SK-N-SH (cell line): ENCODE data around the gene PCDHB11. TPM values are rescaled to one million over a fixed set of nuclear protein-coding genes. Genes with fewer than 3 reads are reported as not detected.

Source experiments
- CTCF ChIA-PET: fragments of 300-600, 350-600 bp; formaldehyde crosslinking; extraction: SDS; loops from one replicate; lab custom pipeline; 2021; lab: Yijun Ruan, JAX
- POLR2A ChIA-PET: fragments of 350-600 bp; sonication (Branson Sonifier 250); formaldehyde crosslinking; extraction: SDS; loops from one replicate; lab custom pipeline; 2020; ENCODE audit warnings: antibody characterized with exemption, inconsistent platforms; lab: Yijun Ruan, JAX
- DNase-seq: peaks from one replicate; pipeline ENCODE4 v3.0.0; 2012
- H2AFZ ChIP-seq: fragments of 200-600 bp; sonication (generic); 2 replicates; pipeline ENCODE4 v1.8.1; 2016; ENCODE audit warnings: antibody characterized with exemption, mild to moderate bottlenecking, low read depth
- H3F3A ChIP-seq: fragments of 200-600 bp; sonication (generic); replicated peaks from 2 replicates; pipeline ENCODE3; 2016; ENCODE audit warnings: antibody characterized with exemption, mild to moderate bottlenecking; ENCODE audit not compliant: insufficient read depth
- H3K27ac ChIP-seq, 2 experiments: fragments of 200-500 bp in 1 of 2; fragments of 200-600 bp in 1 of 2; sonication (Bioruptor generic) in 1 of 2; sonication (generic), shearing (Covaris generic) in 1 of 2; 2 replicates each; pipeline versions ENCODE4 v1.5.1 to v1.6.1; 2014 to 2016; ENCODE audit warnings: low read depth in 2 of 2, inconsistent platforms in 1 of 2, low read length in 1 of 2, mild to moderate bottlenecking in 1 of 2, mixed read lengths in 1 of 2
- H3K27me3 ChIP-seq: fragments of 200-600 bp; sonication (generic), shearing (Covaris generic); 2 replicates; pipeline ENCODE4 v1.6.1; 2016; ENCODE audit warnings: mixed run types; ENCODE audit not compliant: insufficient read depth
- H3K36me3 ChIP-seq, 2 experiments: fragments of 200-500 bp in 1 of 2; fragments of 200-600 bp in 1 of 2; sonication (Bioruptor generic) in 1 of 2; sonication (generic) in 1 of 2; replicated peaks in 1 of 2; 2 replicates each; pipeline versions ENCODE3 to v1.5.1; 2014 to 2016; ENCODE audit warnings: low read length in 1 of 2, mild to moderate bottlenecking in 1 of 2; ENCODE audit not compliant: insufficient read depth in 2 of 2, control insufficient read depth in 1 of 2
- H3K4me1 ChIP-seq, 2 experiments: fragments of 200-500 bp in 1 of 2; fragments of 200-600 bp in 1 of 2; sonication (Bioruptor generic) in 1 of 2; sonication (generic), shearing (Covaris generic) in 1 of 2; 2 replicates each; pipeline versions ENCODE4 v1.5.1 to v1.6.1; 2014 to 2016; ENCODE audit warnings: low read depth in 1 of 2, low read length in 1 of 2, mixed run types in 1 of 2; ENCODE audit not compliant: insufficient read depth in 2 of 2, control insufficient read depth in 1 of 2
- H3K4me2 ChIP-seq: fragments of 200-600 bp; sonication (generic), shearing (Covaris generic); 2 replicates; pipeline ENCODE4 v1.6.1; 2017; ENCODE audit warnings: mixed run types
- H3K4me3 ChIP-seq, 2 experiments: fragments of 200-500 bp in 1 of 2; fragments of 200-600 bp in 1 of 2; sonication (Bioruptor generic) in 1 of 2; sonication (generic), shearing (Covaris generic) in 1 of 2; 2 replicates each; pipeline versions ENCODE4 v1.5.1 to v1.8.1; 2014 to 2016; ENCODE audit warnings: low read depth in 2 of 2, inconsistent platforms in 1 of 2, low read length in 1 of 2, mild to moderate bottlenecking in 1 of 2, mixed read lengths in 1 of 2, moderate library complexity in 1 of 2
- H3K79me2 ChIP-seq: fragments of 200-600 bp; sonication (generic); 2 replicates; pipeline ENCODE4 v1.8.1; 2017; ENCODE audit warnings: mild to moderate bottlenecking; ENCODE audit not compliant: insufficient read depth
- H3K9ac ChIP-seq: fragments of 200-600 bp; sonication (generic); 2 replicates; pipeline ENCODE4 v1.6.1; 2017; ENCODE audit warnings: mixed run types
- H3K9me2 ChIP-seq: fragments of 200-600 bp; sonication (generic); 2 replicates; pipeline ENCODE4 v1.6.1; 2017; ENCODE audit warnings: mixed run types
- H3K9me3 ChIP-seq: fragments of 200-600 bp; sonication (generic); 2 replicates; pipeline ENCODE4 v1.6.1; 2017; ENCODE audit warnings: mixed run types, mild to moderate bottlenecking, moderate library complexity
- H4K20me1 ChIP-seq: fragments of 200-600 bp; sonication (generic); 2 replicates; pipeline ENCODE4 v1.6.1; 2017; ENCODE audit warnings: mild to moderate bottlenecking, mixed run types; ENCODE audit not compliant: insufficient read depth
- CHD2 ChIP-seq: fragments of 150-350 bp; IDR thresholded peaks from 2 replicates; pipeline ENCODE4 v1.6.1; 2018; ENCODE audit warnings: low read length; ENCODE audit not compliant: partially characterized antibody
- ELF1 ChIP-seq: IDR thresholded peaks from 2 replicates; pipeline ENCODE4 v1.4.0; 2012
- EZH2phosphoT487 ChIP-seq: fragments of 200-600 bp; sonication (generic); IDR thresholded peaks from 2 replicates; pipeline ENCODE4 v1.6.1; 2017; ENCODE audit warnings: low read depth, mixed run types, mild to moderate bottlenecking, antibody characterized with exemption, moderate library complexity, borderline replicate concordance
- FOSL2 ChIP-seq: IDR thresholded peaks from 2 replicates; pipeline ENCODE4 v1.4.0; 2012; ENCODE audit warnings: low read depth, mild to moderate bottlenecking, moderate library complexity, borderline replicate concordance
- FOXM1 ChIP-seq: IDR thresholded peaks from 2 replicates; pipeline ENCODE4 v1.4.0; 2012; ENCODE audit warnings: low read depth, mild to moderate bottlenecking
- GATA2 ChIP-seq: sonication (generic); formaldehyde crosslinking; IDR thresholded peaks from 2 replicates; pipeline ENCODE4 v1.5.0; 2020; ENCODE audit warnings: mild to moderate bottlenecking, missing genetic modification reagents
- JUND ChIP-seq: IDR thresholded peaks from 2 replicates; pipeline ENCODE4 v1.4.0; 2012
- MAX ChIP-seq: IDR thresholded peaks from 2 replicates; pipeline ENCODE4 v1.4.0; 2012; ENCODE audit warnings: low read depth
- MXI1 ChIP-seq: IDR thresholded peaks from 2 replicates; pipeline ENCODE4 v1.6.1; 2012; ENCODE audit warnings: mild to moderate bottlenecking, low read depth, low read length, improper control_type of control experiment
- NFIC ChIP-seq: IDR thresholded peaks from 2 replicates; pipeline ENCODE4 v1.4.0; 2012; ENCODE audit warnings: borderline replicate concordance
- POLR2AphosphoS5 ChIP-seq: IDR thresholded peaks from 2 replicates; pipeline ENCODE4 v1.6.1; 2012; ENCODE audit warnings: low read depth, low read length
- REST ChIP-seq: IDR thresholded peaks from 2 replicates; pipeline ENCODE4 v1.6.1; 2012; ENCODE audit warnings: mild to moderate bottlenecking, low read depth, low read length, moderate library complexity
- RXRA ChIP-seq: IDR thresholded peaks from 2 replicates; pipeline ENCODE4 v1.4.0; 2012; ENCODE audit warnings: low read depth, mild to moderate bottlenecking, borderline replicate concordance
- SIN3A ChIP-seq: IDR thresholded peaks from 2 replicates; pipeline ENCODE4 v1.6.1; 2012; ENCODE audit warnings: low read depth, mild to moderate bottlenecking, low read length, moderate library complexity, borderline replicate concordance
- SMC3 ChIP-seq: IDR thresholded peaks from 2 replicates; pipeline ENCODE4 v1.6.1; 2012; ENCODE audit warnings: low read depth, low read length, improper control_type of control experiment
- TCF12 ChIP-seq: IDR thresholded peaks from 2 replicates; pipeline ENCODE4 v1.4.0; 2012
- USF2 ChIP-seq: fragments of 150-350 bp; IDR thresholded peaks from 2 replicates; pipeline ENCODE4 v1.6.1; 2017; ENCODE audit warnings: antibody characterized with exemption, low read length, low read depth, borderline replicate concordance
- WGBS: methylation state at CpG from one replicate; pipeline ENCODE4 v1.1.6; 2017; ENCODE audit warnings: low lambda C conversion rate; 5-methylcytosine and 5-hydroxymethylcytosine counted together
- polyA plus RNA-seq, 3 experiments: library from polyadenylated mRNA; depleted of rRNA; stranded (reverse); fragments of >200 nt; gene quantifications; 2 replicates each; pipeline ENCODE4 v1.2.3, GENCODE V29; 2012
- TF ChIP-seq, protein P1 (sequence below): IDR thresholded peaks from 2 replicates; pipeline ENCODE4; 2012
- TF ChIP-seq, protein P2 (sequence below): IDR thresholded peaks from 2 replicates; pipeline ENCODE4 v1.4.0; 2012; ENCODE audit warnings: low read depth, borderline replicate concordance

PCDHB11 gene
- polyA plus RNA-seq, 1 of the 3 experiments (the other 2 are of a cell fraction): 0.61 TPM

DNA sequence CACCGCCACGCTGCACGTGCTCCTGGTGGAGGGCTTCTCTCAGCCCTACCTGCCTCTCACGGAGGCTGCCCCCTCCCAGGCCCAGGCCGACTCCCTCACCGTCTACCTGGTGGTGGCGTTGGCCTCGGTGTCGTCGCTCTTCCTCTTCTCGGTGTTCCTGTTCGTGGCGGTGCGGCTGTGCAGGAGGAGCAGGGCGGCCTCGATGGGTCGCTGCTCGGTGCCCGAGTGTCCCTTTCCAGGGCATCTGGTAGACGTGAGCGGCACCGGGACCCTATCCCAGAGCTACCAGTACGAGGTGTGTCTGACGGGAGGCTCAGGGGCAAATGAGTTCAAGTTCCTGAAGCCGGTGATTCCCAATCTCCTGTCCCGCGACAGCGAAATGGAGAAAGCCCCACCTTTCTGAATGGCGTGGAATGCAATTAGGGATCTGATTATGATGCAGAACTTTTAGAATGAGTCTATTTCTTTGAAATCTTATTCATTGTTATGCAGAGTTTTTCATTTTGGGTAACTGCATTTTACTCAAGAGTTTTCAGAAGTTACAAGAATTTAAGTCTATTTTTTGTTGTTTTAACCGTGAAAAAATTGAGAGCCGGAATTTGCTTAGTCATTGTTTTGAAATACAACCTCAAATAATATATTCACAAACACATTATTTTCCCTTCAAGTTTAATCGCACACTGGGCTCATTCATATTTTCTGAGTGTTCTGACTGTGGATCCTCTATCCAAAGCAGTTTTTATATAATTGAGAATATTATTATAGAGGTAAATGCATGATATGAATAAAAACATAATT, 37.3 kb downstream of the PCDHB11 start (continued):
- no peak for TF ChIP-seq FOXM1
- TF ChIP-seq, protein P1, sequence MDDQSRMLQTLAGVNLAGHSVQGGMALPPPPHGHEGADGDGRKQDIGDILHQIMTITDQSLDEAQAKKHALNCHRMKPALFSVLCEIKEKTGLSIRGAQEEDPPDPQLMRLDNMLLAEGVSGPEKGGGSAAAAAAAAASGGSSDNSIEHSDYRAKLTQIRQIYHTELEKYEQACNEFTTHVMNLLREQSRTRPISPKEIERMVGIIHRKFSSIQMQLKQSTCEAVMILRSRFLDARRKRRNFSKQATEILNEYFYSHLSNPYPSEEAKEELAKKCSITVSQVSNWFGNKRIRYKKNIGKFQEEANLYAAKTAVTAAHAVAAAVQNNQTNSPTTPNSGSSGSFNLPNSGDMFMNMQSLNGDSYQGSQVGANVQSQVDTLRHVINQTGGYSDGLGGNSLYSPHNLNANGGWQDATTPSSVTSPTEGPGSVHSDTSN: no peak
- TF ChIP-seq EZH2phosphoT487: no peak
- TF ChIP-seq POLR2AphosphoS5: no peak
- TF ChIP-seq MXI1: no peak
- TF ChIP-seq MAX: no peak
- no peak for TF ChIP-seq NFIC
- TF ChIP-seq USF2: no peak
- no peak for TF ChIP-seq ELF1
- TF ChIP-seq TCF12: no peak
- TF ChIP-seq REST: no peak

- H3K4me3 ChIP-seq: no peak overlapping the region; a peak in 1 of 4 replicates
- peaks cover 5% of the 10 kb centered on the region for H3K9me3 ChIP-seq
- ChIA-PET CTCF (no interaction called here), POLR2A (no interaction called here)
- H2AFZ ChIP-seq: no peak overlapping the region
- H3K27me3 ChIP-seq: no peaks in the 10 kb centered on the region
- no peaks in the 10 kb centered on the region for H3K4me1 ChIP-seq
- H3F3A ChIP-seq: no peaks in the 10 kb centered on the region
- no peak overlapping the region for H3K9ac ChIP-seq
- no peaks in the 10 kb centered on the region for H3K36me3 ChIP-seq
- H3K79me2 ChIP-seq: no peaks in the 10 kb centered on the region
- H3K9me2 ChIP-seq: no peaks in the 10 kb centered on the region
- DNase-seq: no peak
- 88% methylated on average over 15 of the region's 43 CpGs for WGBS
- no peak overlapping the region for H3K27ac ChIP-seq
- no peak overlapping the region for H3K4me2 ChIP-seq
- H4K20me1 ChIP-seq: no peaks in the 10 kb centered on the region
- no peak for TF ChIP-seq GATA2 (CRISPR knock-in tag)
- TF ChIP-seq FOXM1: no peak
- TF ChIP-seq, protein P1: no peak
- no peak for TF ChIP-seq SMC3
- TF ChIP-seq SIN3A: no peak
- TF ChIP-seq, protein P2, sequence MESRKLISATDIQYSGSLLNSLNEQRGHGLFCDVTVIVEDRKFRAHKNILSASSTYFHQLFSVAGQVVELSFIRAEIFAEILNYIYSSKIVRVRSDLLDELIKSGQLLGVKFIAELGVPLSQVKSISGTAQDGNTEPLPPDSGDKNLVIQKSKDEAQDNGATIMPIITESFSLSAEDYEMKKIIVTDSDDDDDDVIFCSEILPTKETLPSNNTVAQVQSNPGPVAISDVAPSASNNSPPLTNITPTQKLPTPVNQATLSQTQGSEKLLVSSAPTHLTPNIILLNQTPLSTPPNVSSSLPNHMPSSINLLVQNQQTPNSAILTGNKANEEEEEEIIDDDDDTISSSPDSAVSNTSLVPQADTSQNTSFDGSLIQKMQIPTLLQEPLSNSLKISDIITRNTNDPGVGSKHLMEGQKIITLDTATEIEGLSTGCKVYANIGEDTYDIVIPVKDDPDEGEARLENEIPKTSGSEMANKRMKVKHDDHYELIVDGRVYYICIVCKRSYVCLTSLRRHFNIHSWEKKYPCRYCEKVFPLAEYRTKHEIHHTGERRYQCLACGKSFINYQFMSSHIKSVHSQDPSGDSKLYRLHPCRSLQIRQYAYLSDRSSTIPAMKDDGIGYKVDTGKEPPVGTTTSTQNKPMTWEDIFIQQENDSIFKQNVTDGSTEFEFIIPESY: no peak
- TF ChIP-seq JUND: no peak
- TF ChIP-seq CHD2: no peak
- TF ChIP-seq ELF1: no peak
- no peak for TF ChIP-seq FOSL2
- no peak for TF ChIP-seq RXRA
Observed at GRCh38 chr5:141241496-141241895, 42.1 kb downstream of the PCDHB11 start.
